ENCODE measurements around the gene TENM3. TPM values are rescaled to one million over a fixed set of nuclear protein-coding genes. Genes with fewer than 3 reads are reported as not detected.

The TENM3 gene
- total RNA-seq, 1 experiment from 2014 or later: 51.3 TPM

- DNase-seq (ENCODE audit: low read depth): peak; percentile 89
- in situ Hi-C loops (cut with HindIII; ENCODE audit: low pct_unique_long_range_greater_than_20kb, low sequenced_read_pairs): no loop called here
Observed at GRCh38 chr4:182245541-182246215, 2.5 kb downstream of the TENM3 start.

- in situ Hi-C loops (cut with HindIII; ENCODE audit: low pct_unique_long_range_greater_than_20kb, low sequenced_read_pairs): no loop called here
Observed at GRCh38 chr4:182246401-182247205, 3.4 kb downstream of the TENM3 start.

GRCh38 chr4:182248295-182248694 is 5.1 kb downstream of the TENM3 start:
- in situ Hi-C loops (cut with HindIII; ENCODE audit: low pct_unique_long_range_greater_than_20kb, low sequenced_read_pairs): no loop called here
- no peak for DNase-seq (ENCODE audit: low read depth)

More at GRCh38 chr4:182246401-182247205, 3.4 kb downstream of the TENM3 start:
- peak; percentile 89 for DNase-seq (ENCODE audit: low read depth)

GRCh38 chr4:182250446-182250845 is 7.2 kb downstream of the TENM3 start:
- in situ Hi-C loops (cut with HindIII; ENCODE audit: low pct_unique_long_range_greater_than_20kb, low sequenced_read_pairs): no loop called here
- DNase-seq (ENCODE audit: low read depth): peak; percentile 57

GRCh38 chr4:182251116-182251515 is 7.9 kb downstream of the TENM3 start:
- DNase-seq (ENCODE audit: low read depth): no peak
- in situ Hi-C loops (cut with HindIII; ENCODE audit: low pct_unique_long_range_greater_than_20kb, low sequenced_read_pairs): no loop called here

GRCh38 chr4:182252220-182252619 is 9.0 kb downstream of the TENM3 start:
- in situ Hi-C loops (cut with HindIII; ENCODE audit: low pct_unique_long_range_greater_than_20kb, low sequenced_read_pairs): no loop called here
- no peak for DNase-seq (ENCODE audit: low read depth)

GRCh38 chr4:182254026-182254780 is 11.0 kb downstream of the TENM3 start:
- in situ Hi-C loops (cut with HindIII; ENCODE audit: low pct_unique_long_range_greater_than_20kb, low sequenced_read_pairs): no loop called here
- DNase-seq (ENCODE audit: low read depth): no peak

- no peak for DNase-seq (ENCODE audit: low read depth)
- in situ Hi-C loops (cut with HindIII; ENCODE audit: low pct_unique_long_range_greater_than_20kb, low sequenced_read_pairs): no loop called here
Observed at GRCh38 chr4:182255441-182256190, 12.4 kb downstream of the TENM3 start.

- in situ Hi-C loops (cut with HindIII; ENCODE audit: low pct_unique_long_range_greater_than_20kb, low sequenced_read_pairs): no loop called here
- DNase-seq (ENCODE audit: low read depth): no peak
Observed at GRCh38 chr4:182257016-182257415, 13.8 kb downstream of the TENM3 start.

- in situ Hi-C loops (cut with HindIII; ENCODE audit: low pct_unique_long_range_greater_than_20kb, low sequenced_read_pairs): no loop called here
- no peak for DNase-seq (ENCODE audit: low read depth)
Observed at GRCh38 chr4:182257503-182257902, 14.3 kb downstream of the TENM3 start.

- no peak for DNase-seq (ENCODE audit: low read depth)
- in situ Hi-C loops (cut with HindIII; ENCODE audit: low pct_unique_long_range_greater_than_20kb, low sequenced_read_pairs): no loop called here
Observed at GRCh38 chr4:182258441-182259000, 15.3 kb downstream of the TENM3 start.

- in situ Hi-C loops (cut with HindIII; ENCODE audit: low pct_unique_long_range_greater_than_20kb, low sequenced_read_pairs): no loop called here
Observed at GRCh38 chr4:182261651-182262223, 18.5 kb downstream of the TENM3 start.

GRCh38 chr4:182263562-182263961 is 20.4 kb downstream of the TENM3 start:
- DNase-seq (ENCODE audit: low read depth): no peak

More at GRCh38 chr4:182261651-182262223, 18.5 kb downstream of the TENM3 start:
- no peak for DNase-seq (ENCODE audit: low read depth)

GRCh38 chr4:182264139-182264752 is 21.0 kb downstream of the TENM3 start:
- no peak for DNase-seq (ENCODE audit: low read depth)
- in situ Hi-C loops (cut with HindIII; ENCODE audit: low pct_unique_long_range_greater_than_20kb, low sequenced_read_pairs): no loop called here

More at GRCh38 chr4:182263562-182263961, 20.4 kb downstream of the TENM3 start:
- in situ Hi-C loops (cut with HindIII; ENCODE audit: low pct_unique_long_range_greater_than_20kb, low sequenced_read_pairs): no loop called here

GRCh38 chr4:182265881-182266280 is 22.7 kb downstream of the TENM3 start:
- no peak for DNase-seq (ENCODE audit: low read depth)
- in situ Hi-C loops (cut with HindIII; ENCODE audit: low pct_unique_long_range_greater_than_20kb, low sequenced_read_pairs): no loop called here

- no peak for DNase-seq (ENCODE audit: low read depth)
- in situ Hi-C loops (cut with HindIII; ENCODE audit: low pct_unique_long_range_greater_than_20kb, low sequenced_read_pairs): no loop called here
Observed at GRCh38 chr4:182267048-182267447, 23.8 kb downstream of the TENM3 start.

GRCh38 chr4:182268966-182269365 is 25.8 kb downstream of the TENM3 start:
- in situ Hi-C loops (cut with HindIII; ENCODE audit: low pct_unique_long_range_greater_than_20kb, low sequenced_read_pairs): no loop called here
- DNase-seq (ENCODE audit: low read depth): no peak

All from Caki2 (cell line).